K562 (cell line): ENCODE measurements around the gene C1orf74. TPM values are rescaled to one million over a fixed set of nuclear protein-coding genes. Genes with fewer than 3 reads are reported as not detected.

Source experiments
- ATAC-seq: fragments of 200-7000 bp; cut with Tn5 transposase; 3 replicates; pipeline ENCODE4 v1.9.1; 2020; ENCODE audit warnings: moderate library complexity
- Bru-seq: library from RNA; stranded (reverse); fragments of 400-500 nt; gene quantifications from one replicate; lab custom pipeline; 2021; lab: Mats Ljungman, UMichigan
- BruChase-seq, 2 experiments: library from RNA; stranded (reverse); fragments of 400-500 nt; gene quantifications; one replicate each; lab custom pipeline; 2021; lab: Mats Ljungman, UMichigan
- BruUV-seq: library from RNA; stranded (reverse); fragments of 400-500 nt; replicated peaks from 2 replicates; lab custom pipeline; 2021; lab: Mats Ljungman, UMichigan
- CTCF ChIA-PET: fragments of 300-600 bp; formaldehyde crosslinking; extraction: SDS; loops from one replicate; lab custom pipeline; 2021; ENCODE audit warnings: low intra/inter-chr PET ratio; lab: Yijun Ruan, JAX
- POLR2A ChIA-PET: fragments of 300-600, 350-650 bp; sonication (Branson Sonifier 250); formaldehyde crosslinking; extraction: SDS; loops from one replicate; lab custom pipeline; 2021; ENCODE audit warnings: antibody characterized with exemption, inconsistent platforms; lab: Yijun Ruan, JAX
- DNase-seq, 4 experiments: peaks; one replicate each; pipeline versions ENCODE4 v3.0.0 to v3.0.0-alpha.2; 2011 to 2018; ENCODE audit warnings: low spot score in 3 of 4, mixed read lengths in 3 of 4; ENCODE audit errors: extremely low read depth in 1 of 4
- FAIRE-seq: peaks from 2 replicates; lab custom pipeline; 2011; peaks lifted over from hg19 to GRCh38; lab: Jason Lieb, UNC
- H2AFZ ChIP-seq: 2 replicates; pipeline ENCODE4 v1.6.0; 2011; ENCODE audit warnings: low read depth, low read length, control low read depth, inconsistent platforms
- H3K27ac ChIP-seq: fragments of 200-600 bp; 3 replicates; pipeline ENCODE4 v1.8.0; 2011; ENCODE audit warnings: low read depth, mild to moderate bottlenecking, control low read depth, inconsistent platforms, low read length, moderate library complexity, mixed read lengths; ENCODE audit errors: extremely low read depth
- H3K27me3 ChIP-seq, 2 experiments: fragments of 300-600 bp in 1 of 2; 2 replicates in 1 of 2; 3 replicates in 1 of 2; pipeline versions ENCODE4 v1.6.0 to v1.8.0; 2011; ENCODE audit warnings: inconsistent platforms in 2 of 2, low read length in 2 of 2, mild to moderate bottlenecking in 1 of 2, mixed read lengths in 1 of 2, moderate library complexity in 1 of 2; ENCODE audit not compliant: control insufficient read depth in 2 of 2, insufficient read depth in 2 of 2
- H3K36me3 ChIP-seq: fragments of 300-600 bp; 3 replicates; pipeline ENCODE4 v1.8.0; 2011; ENCODE audit warnings: mild to moderate bottlenecking, low read length, inconsistent platforms; ENCODE audit not compliant: control insufficient read depth, insufficient read depth
- H3K4me1 ChIP-seq, 2 experiments: fragments of 200-600 bp in 1 of 2; replicated peaks in 1 of 2; 2 replicates in 1 of 2; 3 replicates in 1 of 2; pipeline versions ENCODE4 v1.5.1 to v1.8.0; 2011; ENCODE audit warnings: inconsistent platforms in 2 of 2, low read length in 2 of 2, mild to moderate bottlenecking in 1 of 2, mixed read lengths in 1 of 2, moderate library complexity in 1 of 2; ENCODE audit not compliant: control insufficient read depth in 2 of 2, insufficient read depth in 2 of 2
- H3K4me2 ChIP-seq: 2 replicates; pipeline ENCODE4 v1.6.1; 2011; ENCODE audit warnings: low read length, control low read depth, inconsistent platforms, mixed read lengths; ENCODE audit not compliant: insufficient read depth
- H3K4me3 ChIP-seq: fragments of 200-600 bp; sonication (generic), shearing (Covaris generic); 2 replicates; pipeline ENCODE4 v1.5.1; 2016; ENCODE audit warnings: control low read depth, inconsistent platforms
- H3K79me2 ChIP-seq: fragments of 200-600 bp; 3 replicates; pipeline ENCODE4 v1.8.0; 2011; ENCODE audit warnings: low read length, inconsistent platforms; ENCODE audit not compliant: control insufficient read depth, insufficient read depth
- H3K9ac ChIP-seq, 2 experiments: 2 replicates each; pipeline versions ENCODE4 v1.6.0 to v1.6.1; 2011; ENCODE audit warnings: low read depth in 2 of 2, low read length in 2 of 2, control low read depth in 1 of 2, inconsistent platforms in 1 of 2, mild to moderate bottlenecking in 1 of 2, mixed read lengths in 1 of 2; ENCODE audit not compliant: insufficient read depth in 1 of 2
- H3K9me1 ChIP-seq: one replicate; pipeline ENCODE4 v1.6.0; 2011; ENCODE audit warnings: inconsistent platforms, mild to moderate bottlenecking, low read length, moderate library complexity; ENCODE audit not compliant: control insufficient read depth, insufficient read depth
- H3K9me3 ChIP-seq: replicated peaks from 2 replicates; pipeline ENCODE4 v1.5.1; 2011; ENCODE audit warnings: low read depth, low read length, inconsistent platforms; ENCODE audit not compliant: control insufficient read depth, insufficient read depth
- H4K20me1 ChIP-seq: replicated peaks from 2 replicates; pipeline ENCODE4 v1.6.1; 2011; ENCODE audit warnings: low read length, inconsistent platforms, mixed read lengths; ENCODE audit not compliant: control insufficient read depth, insufficient read depth
- E2F8 ChIP-seq: fragments of 450-650 bp; IDR thresholded peaks from 2 replicates; pipeline ENCODE4 v1.7.1; 2018; ENCODE audit warnings: mild to moderate bottlenecking, low read depth; ENCODE audit not compliant: partially characterized antibody
- FOXJ2 ChIP-seq: fragments of 200-800 bp; sonication (Bioruptor generic); IDR thresholded peaks from 2 replicates; pipeline ENCODE4 v1.6.1; 2016; ENCODE audit warnings: missing genetic modification characterization, missing compliant biosample characterization
- ZNF140 ChIP-seq: fragments of 250-450 bp; sonication (Bioruptor Pico); IDR thresholded peaks from 2 replicates; pipeline ENCODE4 v1.8.0; 2021; ENCODE audit warnings: moderate library complexity, mild to moderate bottlenecking, inconsistent platforms
- ZNF766 ChIP-seq: fragments of 200-800 bp; sonication (Bioruptor generic); conservative IDR thresholded peaks from 2 replicates; pipeline ENCODE4 v1.6.1; 2016; ENCODE audit warnings: missing genetic modification characterization, missing compliant biosample characterization
- WGBS: fragments of 100-300 bp; shearing (Covaris generic); methylation state at CpG from one replicate; pipeline ENCODE4 v1.1.6; 2016; ENCODE audit warnings: low coverage, mixed read lengths; ENCODE audit not compliant: insufficient coverage; ENCODE audit errors: missing lambda C conversion rate; 5-methylcytosine and 5-hydroxymethylcytosine counted together
- in situ Hi-C: fragments of 300-500 bp; cut with MboI; formaldehyde crosslinking; loops from 4 replicates; pipeline ENCODE4 v1.15.0; 2018; ENCODE audit warnings: inconsistent platforms, mixed read lengths
- intact Hi-C: fragments of 100-400 bp; cut with micrococcal nuclease; formaldehyde crosslinking; loops from 2 replicates; pipeline ENCODE4 v1.14.2; 2022
- long read RNA-seq, 3 experiments: library from polyadenylated mRNA in 2 of 3; library from RNA in 1 of 3; unstranded in 2 of 3; stranded (forward) in 1 of 3; transcript quantifications; one replicate each; pipeline ENCODE4 v2.0.0, GENCODE V29; 2019 to 2022
- polyA minus RNA-seq, 3 experiments: library from RNA; depleted of rRNA, polyadenylated mRNA; stranded (reverse); fragments of >200 nt; gene quantifications; 2 replicates each; pipeline ENCODE4 v1.2.3, GENCODE V29; 2011
- polyA plus RNA-seq, 8 experiments: library from polyadenylated mRNA; depleted of rRNA in 4 of 8; stranded (reverse) in 5 of 8; unstranded in 3 of 8; fragments of >200 nt; fragmentation: Nextera tagmentation in 2 of 8; fragmentation: Illumina TruSeq in 1 of 8; extraction: Ambion mirVana in 2 of 8; extraction: Trizol in 1 of 8; gene quantifications; 2 replicates each; pipeline versions ENCODE4 v1.2.1 to v1.2.3, GENCODE V29; 2011 to 2014; ENCODE audit warnings: inconsistent platforms in 1 of 8, missing spikeins in 1 of 8
- total RNA-seq, 7 experiments: library from RNA; depleted of rRNA in 6 of 7; stranded (reverse); fragments of >200 nt in 6 of 7; fragmentation: Illumina TruSeq in 2 of 7; extraction: Trizol in 2 of 7; gene quantifications; 2 replicates each; pipeline versions ENCODE4 v1.2.1 to v1.2.3, GENCODE V29; 2011 to 2021; ENCODE audit warnings: low replicate concordance in 1 of 7
- TF ChIP-seq, protein P1 (sequence below): fragments of 250-450 bp; sonication (Bioruptor Pico); IDR thresholded peaks from 2 replicates; pipeline ENCODE4 v1.4.0; 2020; ENCODE audit warnings: mild to moderate bottlenecking, moderate library complexity
- TF ChIP-seq, protein P2 (sequence below), 3 experiments: fragments of 200-800 bp in 1 of 3; sonication (Bioruptor generic) in 1 of 3; sonication (generic) in 1 of 3; formaldehyde crosslinking in 1 of 3; IDR thresholded peaks; 2 replicates each; pipeline versions ENCODE4 v1.6.1 to v1.8.0; 2016 to 2022; ENCODE audit warnings: mild to moderate bottlenecking in 2 of 3, missing compliant biosample characterization in 2 of 3, missing genetic modification characterization in 2 of 3, missing genetic modification reagents in 1 of 3

Gene C1orf74
- 5.3 and 6.8 TPM in 2 replicates for total RNA-seq (2011; cell fraction: chromatin; rRNA removed; ENCODE audit: low replicate concordance)
- 5.9 and 6.8 TPM in 2 replicates for total RNA-seq (2011; cell fraction: nucleolus; rRNA removed)
- total RNA-seq (2011; cell fraction: nucleoplasm; rRNA removed), result 7.3 and 8.0 TPM in 2 replicates
- total RNA-seq (2014; rRNA removed), result 4.0 and 4.3 TPM in 2 replicates
- 5.7 and 6.5 TPM in 2 replicates for total RNA-seq (2014; rRNA removed; fragmentation: Illumina TruSeq; extraction: Trizol)
- total RNA-seq (2015; rRNA removed; fragmentation: Illumina TruSeq; extraction: Trizol), result 5.7 and 6.5 TPM in 2 replicates
- total RNA-seq (2021), result 4.7 and 4.9 TPM in 2 replicates
- polyA plus RNA-seq (2011; rRNA removed), result 5.8 and 7.4 TPM in 2 replicates
- polyA plus RNA-seq (2011; cell fraction: cytosol; rRNA removed), result 4.4 and 4.9 TPM in 2 replicates
- 3.7 and 4.5 TPM in 2 replicates for polyA plus RNA-seq (2011; cell fraction: nucleus; rRNA removed)
- polyA plus RNA-seq (2012), result 3.2 and 3.4 TPM in 2 replicates
- 5.3 and 5.7 TPM in 2 replicates for polyA plus RNA-seq (2014; fragmentation: Illumina TruSeq; extraction: Trizol)
- 1 to 10 TPM; 5.7 to 7.6 TPM for polyA plus RNA-seq (2014; fragmentation: Nextera tagmentation; extraction: Ambion mirVana)
- 4.0 and 4.9 TPM in 2 replicates for polyA plus RNA-seq (2014; rRNA removed)
- polyA minus RNA-seq (2011; rRNA and poly(A)+ RNA removed), result 10.9 and 11.2 TPM in 2 replicates
- polyA minus RNA-seq (2011; cell fraction: cytosol; rRNA and poly(A)+ RNA removed), result 2.0 and 4.0 TPM in 2 replicates
- 8.6 and 17.5 TPM in 2 replicates for polyA minus RNA-seq (2011; cell fraction: nucleus; rRNA and poly(A)+ RNA removed)
- Bru-seq, nascent RNA, result percentile 82 among the genes with signal in this experiment
- percentile 65 among the genes with signal in this experiment for BruChase-seq, experiment 1, labeled RNA remaining after a 2-hour chase
- percentile 65 among the genes with signal in this experiment for BruChase-seq, experiment 2, labeled RNA remaining after a 6-hour chase
- long read RNA-seq, experiment 1, full-length matches to known transcripts, result 15 of 31 reads
- long read RNA-seq, experiment 1, partial matches to known transcripts, result 0 of 31 reads
- long read RNA-seq, experiment 1, other reads (novel, unspliced or antisense), result 16 of 31 reads
- long read RNA-seq, experiment 2, full-length matches to known transcripts, result 6 of 7 reads
- long read RNA-seq, experiment 2, partial matches to known transcripts, result 0 of 7 reads
- long read RNA-seq, experiment 2, other reads (novel, unspliced or antisense), result 1 of 7 reads
- long read RNA-seq, experiment 3, full-length matches to known transcripts, result 6 of 7 reads
- long read RNA-seq, experiment 3, partial matches to known transcripts, result 0 of 7 reads
- long read RNA-seq, experiment 3, other reads (novel, unspliced or antisense), result 1 of 7 reads

DNA sequence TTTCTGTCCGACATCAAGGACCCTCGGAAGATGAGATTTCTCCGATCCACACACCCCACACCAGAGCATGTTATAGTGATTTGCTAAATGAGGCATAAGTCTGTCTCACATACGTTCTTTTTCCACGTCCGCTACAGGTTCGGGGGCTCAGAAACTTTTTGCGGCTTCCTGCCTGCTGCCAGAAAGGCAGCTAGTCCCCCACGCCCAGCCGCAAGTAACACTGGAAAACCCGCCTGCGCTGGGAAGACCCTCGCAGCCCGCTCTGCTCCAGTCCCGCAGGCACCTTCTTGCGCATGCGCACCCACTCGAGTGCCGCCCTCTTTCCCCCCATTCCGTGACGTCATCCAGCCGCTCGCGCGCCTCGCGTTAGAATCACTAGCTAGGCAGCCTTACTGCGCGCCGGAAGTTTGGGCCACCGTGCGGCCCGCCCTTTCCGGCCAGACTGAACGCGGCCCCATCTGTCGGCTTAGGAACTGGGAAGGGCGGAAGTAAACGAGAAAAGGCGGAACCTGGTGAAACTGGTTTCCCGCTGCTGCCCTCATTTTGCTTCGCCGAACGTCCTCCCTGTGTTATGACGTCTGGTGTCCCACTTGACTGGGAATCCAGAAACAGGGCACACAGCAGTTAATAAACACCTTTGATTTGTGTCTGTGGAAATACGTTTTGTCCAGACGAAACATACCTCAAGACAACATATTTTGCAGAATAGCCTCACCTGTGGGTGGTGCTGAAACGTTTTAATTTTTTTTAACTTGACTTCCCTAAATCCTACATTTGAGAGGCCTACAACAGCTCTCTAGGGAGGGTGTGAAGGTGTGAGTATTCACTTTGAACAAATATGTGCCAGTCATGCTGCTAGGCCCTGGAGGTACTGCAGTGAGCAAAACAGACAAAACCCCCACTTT is at the start of gene C1orf74:
Gene C1orf74, minus strand, starts transcription at position 295 of the 905 bp plus-strand sequence. CDS start 925 bp downstream, outside the sequence.
- in situ Hi-C loops, result no loop called here
- ATAC-seq (peak; percentile 100), FAIRE-seq (peak; percentile 95), DNase-seq (peak; percentile 99 to 100 (median 100))
- H3K36me3 ChIP-seq, result peaks cover 8% of the 10 kb centered on the region
- H3K4me3 ChIP-seq, result peak within 1 kb of the TSS; percentile 60
- peaks cover 0 to 10% of the 10 kb centered on the region in 2 experiments; a peak in 1 of 5 replicates for H3K27me3 ChIP-seq
- ChIA-PET CTCF (interaction anchor here (0.5 kb wide), 1 partner anchor 40 kb away, joined by 3 read pairs; no protein-coding TSS in a partner anchor), POLR2A (interaction anchor here (0.6 to 2.0 kb wide), 7 partner anchors 9 to 263 kb away, joined by 3 to 15 read pairs (median 5); no protein-coding TSS in a partner anchor)
- H3K4me1 ChIP-seq, result peaks cover 3 to 11% of the 10 kb centered on the region in 2 experiments; a peak in 3 of 5 replicates
- H3K4me2 ChIP-seq, result peak within 1 kb of the TSS; percentile 97
- intact Hi-C loops, result loop anchor here (1.0 kb wide), 2 partner anchors 39 to 43 kb away; partner anchors contain the start of gene UTP25
- peak within 1 kb of the TSS; percentile 84 for H3K27ac ChIP-seq
- H4K20me1 ChIP-seq, result no peaks in the 10 kb centered on the region
- WGBS, result 4% methylated on average over 48 of the region's 48 CpGs
- peak within 1 kb of the TSS; percentile 98 for H2AFZ ChIP-seq
- H3K79me2 ChIP-seq, result peaks cover 11% of the 10 kb centered on the region; the same call in 2 of the 3 replicates
- H3K9me1 ChIP-seq, result no peaks in the 10 kb centered on the region
- TSS peak; percentile 91 for BruUV-seq
- H3K9ac ChIP-seq, result peak within 1 kb of the TSS; percentile 93
- peaks cover 10% of the 10 kb centered on the region for H3K9me3 ChIP-seq
- TF ChIP-seq FOXJ2 (tag), result 0 out of 2 replicates have a peak, but pooled peaks have one; percentile 69
- TF ChIP-seq ZNF766 (CRISPR knock-in tag), result peak; percentile 93
- TF ChIP-seq ZNF140 (CRISPR knock-in tag), result no peak
- TF ChIP-seq E2F8, result peak; percentile 93
- TF ChIP-seq, protein P1, sequence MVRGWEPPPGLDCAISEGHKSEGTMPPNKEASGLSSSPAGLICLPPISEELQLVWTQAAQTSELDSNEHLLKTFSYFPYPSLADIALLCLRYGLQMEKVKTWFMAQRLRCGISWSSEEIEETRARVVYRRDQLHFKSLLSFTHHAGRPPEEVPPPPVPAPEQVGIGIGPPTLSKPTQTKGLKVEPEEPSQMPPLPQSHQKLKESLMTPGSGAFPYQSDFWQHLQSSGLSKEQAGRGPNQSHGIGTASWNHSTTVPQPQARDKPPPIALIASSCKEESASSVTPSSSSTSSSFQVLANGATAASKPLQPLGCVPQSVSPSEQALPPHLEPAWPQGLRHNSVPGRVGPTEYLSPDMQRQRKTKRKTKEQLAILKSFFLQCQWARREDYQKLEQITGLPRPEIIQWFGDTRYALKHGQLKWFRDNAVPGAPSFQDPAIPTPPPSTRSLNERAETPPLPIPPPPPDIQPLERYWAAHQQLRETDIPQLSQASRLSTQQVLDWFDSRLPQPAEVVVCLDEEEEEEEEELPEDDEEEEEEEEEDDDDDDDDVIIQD (CRISPR knock-in tag), result 0 out of 2 replicates have a peak, but pooled peaks have one; percentile 33
- TF ChIP-seq, protein P2, sequence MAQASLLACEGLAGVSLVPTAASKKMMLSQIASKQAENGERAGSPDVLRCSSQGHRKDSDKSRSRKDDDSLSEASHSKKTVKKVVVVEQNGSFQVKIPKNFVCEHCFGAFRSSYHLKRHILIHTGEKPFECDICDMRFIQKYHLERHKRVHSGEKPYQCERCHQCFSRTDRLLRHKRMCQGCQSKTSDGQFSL (CRISPR knock-in tag; IDR thresholded peaks at IDR 0.05), result peak; percentile 96
- TF ChIP-seq, protein P2 (tag; IDR thresholded peaks at IDR 0.05), result peak in 1 of 2 experiments; percentile 96; a peak in 2 of 4 replicates
